CD4-positive, alpha-beta T cell treated with Interleukin-1 beta for 1 hour (primary cell): Measurements from ENCODE around the gene SCAMP4.
A peak's percentile ranks its signal among the peaks of the same experiment; 100 is the strongest.

Experiments used
- DNase-seq, 2 donors: peaks; one replicate each; pipeline ENCODE4 v3.0.0-alpha.2; 2020 to 2022

The SCAMP4 gene

DNA sequence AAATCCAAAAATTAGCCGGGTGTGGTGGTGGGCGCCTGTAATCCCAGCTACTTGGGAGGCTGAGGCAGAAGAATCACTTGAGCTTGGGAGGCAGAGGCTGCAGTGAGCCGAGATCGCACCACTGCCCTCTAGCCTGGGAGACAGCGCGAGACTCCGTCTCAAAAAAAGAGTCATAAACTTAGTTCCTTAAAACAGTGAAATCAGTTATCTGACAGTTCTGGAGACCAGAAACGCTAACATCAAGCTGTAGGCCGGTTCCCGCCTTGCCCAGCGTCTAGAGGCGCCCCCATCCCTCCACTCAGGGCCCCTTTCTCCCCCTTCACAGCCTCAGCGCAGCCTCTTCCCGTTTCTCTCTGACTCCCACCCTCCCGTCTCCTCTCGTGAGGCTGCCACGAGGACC is 11.9 kb downstream of the SCAMP4 start:
- no peak for DNase-seq

DNA sequence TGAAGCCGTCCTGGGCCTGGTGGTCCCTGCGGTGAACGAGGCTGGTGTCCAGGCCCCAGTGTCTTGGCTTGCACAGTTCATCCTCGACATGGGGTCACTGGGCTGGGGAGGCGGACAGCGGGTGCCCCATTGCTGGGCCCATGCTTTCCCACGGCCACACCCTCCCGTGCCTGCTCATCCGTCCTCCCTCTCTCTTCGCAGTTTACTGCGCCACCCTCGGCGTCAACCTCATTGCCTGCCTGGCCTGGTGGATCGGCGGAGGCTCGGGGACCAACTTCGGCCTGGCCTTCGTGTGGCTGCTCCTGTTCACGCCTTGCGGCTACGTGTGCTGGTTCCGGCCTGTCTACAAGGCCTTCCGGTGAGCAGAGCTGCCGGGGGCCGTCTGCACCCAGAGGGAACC is 12.7 kb downstream of the SCAMP4 start:
- no peak for DNase-seq

DNA sequence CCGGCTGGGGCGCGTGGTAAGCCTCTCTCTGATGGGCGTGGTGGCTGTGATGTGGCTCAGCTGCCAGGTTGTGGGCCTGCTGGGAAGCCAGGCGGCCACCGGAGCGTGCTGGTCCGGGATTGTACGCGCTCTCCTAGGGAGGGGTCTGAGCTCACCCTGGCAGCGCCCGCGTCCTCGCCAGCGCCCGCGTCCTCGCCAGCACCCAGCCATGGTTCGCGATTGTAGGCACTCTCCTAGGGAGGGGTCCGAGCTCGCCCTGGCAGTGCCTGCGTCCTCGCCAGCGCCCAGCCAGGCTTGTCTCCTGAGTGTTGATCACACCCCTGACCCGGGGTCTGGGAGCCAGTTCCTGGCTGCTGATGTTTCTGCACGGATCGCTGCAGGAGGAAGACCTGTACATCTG is 13.8 kb downstream of the SCAMP4 start:
- DNase-seq = no peak

DNA sequence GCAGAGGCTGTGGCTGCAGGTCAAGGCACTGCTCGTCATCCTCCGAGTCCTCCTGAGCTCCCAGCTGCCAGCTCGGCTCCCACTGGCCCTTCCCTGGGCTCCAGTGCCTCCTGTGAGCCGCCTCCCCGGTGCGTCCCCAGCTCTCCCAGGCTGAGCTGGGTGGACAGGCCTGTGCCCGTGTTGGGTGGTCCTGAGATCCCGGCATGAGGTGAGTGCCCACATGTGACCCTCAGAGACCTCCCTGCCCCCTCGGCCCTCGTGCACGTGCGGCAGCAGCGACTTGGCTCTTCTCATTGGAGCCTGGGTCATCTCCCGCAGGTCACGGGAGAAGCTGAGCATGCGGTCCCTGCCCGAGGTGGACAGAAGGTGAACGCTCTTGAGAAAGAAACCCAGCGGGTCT is 15.4 kb downstream of the SCAMP4 start:
- DNase-seq = no peak

DNA sequence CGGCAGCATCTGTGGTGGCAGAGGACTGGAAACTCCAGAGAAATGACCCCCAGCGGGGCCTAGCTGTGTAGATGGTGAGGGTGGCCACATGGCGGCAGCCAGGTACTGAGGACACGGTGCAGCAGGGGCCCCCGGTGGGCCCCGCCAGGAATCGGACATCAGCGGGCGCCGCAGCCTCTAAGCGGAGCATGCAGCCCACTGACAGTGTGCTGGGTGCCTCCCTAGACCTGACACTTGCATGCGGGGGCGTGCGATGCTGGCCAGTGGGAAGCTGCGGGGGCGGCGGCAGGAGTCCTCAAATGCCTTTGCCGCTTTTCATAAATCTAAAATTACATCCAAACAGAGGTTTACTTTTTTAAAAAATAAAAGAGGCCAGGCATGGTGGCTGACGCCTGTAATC is 16.1 kb downstream of the SCAMP4 start:
- DNase-seq = no peak

DNA sequence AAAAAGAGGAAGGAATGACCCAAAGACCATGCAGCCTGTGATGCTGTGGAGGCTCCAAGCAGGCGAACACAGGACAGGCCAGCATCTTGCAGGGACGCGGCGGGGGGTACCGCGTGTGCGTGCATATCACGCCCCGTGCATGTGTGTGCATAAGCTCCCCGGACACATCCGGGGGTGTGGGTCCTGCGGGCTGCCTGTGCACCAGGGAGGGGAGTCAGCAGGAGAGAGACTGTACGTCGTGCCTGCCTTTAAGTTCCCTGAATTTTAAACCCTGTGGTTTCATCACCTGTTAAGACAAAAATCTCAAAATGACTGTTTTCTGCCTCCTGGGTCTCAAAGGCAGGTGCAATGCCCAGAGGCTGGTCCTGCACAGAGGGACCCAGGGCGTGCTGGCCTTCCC is 16.6 kb downstream of the SCAMP4 start:
- no peak for DNase-seq

DNA sequence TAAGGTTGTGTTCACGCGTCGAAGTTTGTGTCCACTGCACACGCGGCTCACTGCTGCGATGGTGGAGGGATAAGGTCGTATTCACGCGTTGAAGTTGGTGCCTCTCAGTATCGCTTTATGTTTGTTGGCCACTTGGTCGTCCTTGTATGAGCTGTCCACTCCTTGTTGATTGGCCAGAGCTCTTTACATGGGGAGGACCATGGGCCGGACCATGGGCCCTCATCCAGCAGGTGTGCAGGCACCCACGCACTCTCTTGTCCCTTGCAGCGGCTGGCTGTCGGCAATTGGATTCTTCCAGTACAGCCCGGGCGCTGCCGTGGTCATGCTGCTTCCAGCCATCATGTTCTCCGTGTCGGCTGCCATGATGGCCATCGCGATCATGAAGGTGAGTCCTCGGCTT is 17.6 kb downstream of the SCAMP4 start:
- DNase-seq = no peak

DNA sequence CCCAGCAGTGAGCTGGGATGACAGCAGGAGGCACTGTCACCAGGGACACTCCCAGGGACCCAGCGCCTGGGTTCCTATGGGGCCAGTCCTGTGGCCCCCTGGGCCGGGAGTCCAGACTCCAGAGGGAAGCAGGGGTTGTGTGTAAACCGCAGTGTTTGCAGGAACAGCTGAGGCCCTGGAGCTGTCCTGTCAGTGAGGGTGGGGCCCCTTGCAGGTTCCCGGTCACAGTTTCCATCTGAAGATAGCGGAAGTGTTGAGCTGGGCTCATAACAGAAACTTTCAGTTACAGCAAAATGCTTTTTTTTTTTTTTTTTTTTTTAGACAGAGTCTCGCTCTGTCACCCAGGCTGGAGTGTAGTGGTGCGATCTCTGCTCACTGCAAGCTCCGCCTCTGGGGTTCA is 18.1 kb downstream of the SCAMP4 start:
- DNase-seq = peak; percentile 45 to 56

DNA sequence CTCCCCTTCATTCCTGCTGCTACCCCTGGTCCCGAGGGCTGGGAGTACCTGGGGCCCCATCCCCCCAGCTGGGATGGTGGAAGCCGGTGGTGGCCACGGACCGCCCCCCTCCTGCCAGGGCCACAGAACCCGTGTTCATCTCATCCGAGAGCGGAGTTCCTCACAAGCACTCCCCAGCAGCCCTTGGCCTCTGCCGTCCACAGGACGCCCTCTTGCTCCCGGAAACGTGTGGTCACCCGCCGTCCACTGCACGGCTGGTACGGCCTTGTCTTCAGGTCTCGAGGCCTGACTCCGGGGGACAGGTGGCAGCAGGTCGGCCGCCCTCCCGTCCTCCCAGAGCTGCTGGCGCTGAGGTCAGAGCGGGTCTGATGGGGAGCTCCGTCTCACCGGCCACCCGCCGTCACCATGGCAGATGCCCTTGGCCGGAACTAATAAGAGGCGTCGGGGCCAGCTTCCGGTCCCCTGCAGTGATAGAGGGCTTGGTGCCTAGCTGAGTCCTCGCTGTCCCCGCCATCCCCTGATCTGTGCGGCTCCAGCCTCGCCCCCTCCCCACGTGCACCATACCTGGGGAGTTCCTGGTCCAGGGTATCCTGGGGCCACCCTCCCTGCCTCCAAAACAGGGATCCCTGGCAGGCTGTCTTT is 19.2 kb downstream of the SCAMP4 start:
- DNase-seq = no peak

DNA sequence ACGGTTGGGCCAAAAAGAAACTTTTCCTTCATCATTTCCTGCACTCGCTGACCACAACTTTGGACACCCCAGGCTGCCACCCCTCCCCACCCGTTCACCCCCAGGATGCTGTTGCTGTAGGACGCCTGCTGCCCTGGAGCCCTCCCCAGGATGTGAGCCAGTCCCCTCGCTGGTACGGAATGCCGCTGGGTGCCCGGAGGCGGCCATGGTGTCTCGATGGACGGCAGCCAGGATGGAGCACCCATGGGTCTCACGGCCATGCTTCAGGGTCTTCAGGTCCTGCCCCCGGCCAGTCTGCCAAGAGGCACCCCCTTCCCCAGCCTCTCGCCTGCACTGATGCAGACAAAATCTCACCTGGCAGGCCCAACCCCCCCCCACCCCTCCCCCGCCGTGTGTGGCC is 20.3 kb downstream of the SCAMP4 start:
- DNase-seq = no peak

DNA sequence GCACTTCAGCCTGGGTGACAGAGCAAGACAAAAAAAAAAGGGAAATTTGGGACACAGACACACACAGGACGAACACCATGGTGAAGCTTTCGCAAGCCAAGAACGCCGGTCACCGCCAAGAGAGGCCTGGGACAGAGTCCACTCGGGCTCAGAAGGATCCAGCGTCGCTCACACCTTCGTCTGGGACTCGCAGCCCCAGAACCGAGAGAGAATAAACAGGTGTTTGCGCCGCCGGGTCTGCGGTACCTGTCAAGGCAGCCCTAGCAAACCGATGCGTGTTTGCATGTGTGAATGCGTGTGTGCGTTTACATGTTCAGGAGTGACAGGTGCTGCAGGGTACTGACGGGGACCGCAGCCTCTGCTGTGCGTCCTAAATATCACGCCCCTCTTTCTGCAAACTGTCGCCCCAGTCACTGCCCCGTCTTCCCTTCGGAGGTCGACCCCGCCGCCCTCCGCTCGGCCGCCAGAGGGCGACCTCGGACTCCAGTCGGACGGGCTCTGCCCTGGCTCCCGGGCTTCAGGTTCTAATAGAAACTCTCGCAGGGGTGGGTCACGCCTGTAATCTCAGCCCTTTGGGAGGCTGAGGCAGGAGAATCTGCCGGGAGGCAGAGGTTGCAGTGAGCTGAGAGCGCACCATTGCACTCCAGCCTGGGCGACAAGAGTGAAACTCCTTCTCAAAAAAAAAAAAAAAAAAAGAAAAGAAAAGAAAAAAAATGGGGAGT is 24.0 kb downstream of the SCAMP4 start:
- DNase-seq = peak; percentile 84 to 86

DNA sequence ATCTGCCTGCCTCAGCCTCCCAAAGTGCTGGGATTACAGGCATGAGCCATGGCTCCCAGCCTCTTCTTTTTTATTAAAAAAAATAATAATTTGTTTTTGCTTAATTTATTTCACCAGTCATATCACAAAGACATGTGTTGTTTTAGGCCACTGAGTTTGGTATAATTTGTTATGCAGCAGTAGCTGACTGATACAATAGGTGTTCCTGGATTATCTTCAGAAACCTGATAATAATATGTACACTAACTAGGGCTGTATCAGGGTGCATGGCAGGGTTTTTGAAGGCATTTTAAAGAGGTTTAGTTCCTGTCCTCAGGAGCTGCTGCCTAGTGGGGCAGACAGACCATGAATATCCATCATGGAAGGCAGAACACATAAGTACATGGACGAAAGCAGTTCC is 26.2 kb downstream of the SCAMP4 start:
- no peak for DNase-seq

DNA sequence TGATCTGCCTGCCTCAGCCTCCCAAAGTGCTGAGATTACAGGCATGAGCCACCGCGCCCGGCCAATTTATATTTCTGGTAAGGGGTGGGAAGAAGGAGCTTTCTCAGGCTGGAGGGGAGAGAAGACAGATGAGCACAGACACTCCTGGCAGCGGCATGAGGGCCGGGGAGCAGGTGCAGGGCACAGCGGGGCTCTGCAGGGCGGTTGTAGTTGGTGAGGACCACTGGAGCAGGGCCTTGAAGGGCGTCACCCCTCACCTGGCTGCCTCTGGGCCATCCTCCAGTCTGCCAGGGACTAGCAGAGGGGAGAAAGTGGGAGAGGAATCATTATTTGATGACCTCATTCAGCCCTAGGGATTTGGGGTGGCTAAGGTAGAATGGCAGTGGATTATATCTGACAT is 27.2 kb downstream of the SCAMP4 start:
- DNase-seq = no peak

DNA sequence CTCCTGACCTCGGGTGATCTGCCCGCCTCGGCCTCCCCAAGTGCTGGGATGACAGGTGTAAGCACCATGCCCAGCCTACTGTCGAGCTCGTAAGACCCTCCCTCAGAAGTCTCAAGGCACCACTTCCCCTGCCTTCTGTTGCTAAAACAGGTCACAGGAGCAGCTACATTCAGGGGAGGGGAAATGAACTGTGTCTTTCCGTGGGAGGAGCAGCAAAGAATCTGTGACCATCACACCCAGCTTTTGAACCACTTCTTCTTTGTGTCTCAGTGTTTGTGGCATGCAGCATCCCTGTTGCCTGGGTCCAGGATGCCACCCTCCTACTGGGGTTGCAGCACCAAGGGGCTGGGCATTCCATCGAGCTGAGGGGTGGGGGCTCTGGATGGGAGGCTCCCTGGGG is 28.0 kb downstream of the SCAMP4 start:
- DNase-seq = peak in 1 of 2 donors; percentile 45

DNA sequence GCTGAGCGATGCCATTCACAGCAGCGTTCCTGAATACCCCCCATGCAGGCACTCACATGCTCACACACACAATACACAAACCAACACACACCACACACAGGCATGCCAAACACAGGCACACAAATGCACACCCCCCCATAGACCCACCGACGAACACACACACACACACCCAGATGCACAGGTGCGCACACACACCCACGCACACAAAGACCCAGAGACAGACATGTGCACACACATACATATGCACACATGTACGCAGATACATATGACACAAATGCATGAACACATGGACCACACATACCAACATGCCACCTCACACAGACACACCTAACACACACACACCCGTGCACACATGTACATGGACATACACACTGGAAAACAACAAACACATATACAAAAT is 28.7 kb downstream of the SCAMP4 start:
- no peak for DNase-seq

DNA sequence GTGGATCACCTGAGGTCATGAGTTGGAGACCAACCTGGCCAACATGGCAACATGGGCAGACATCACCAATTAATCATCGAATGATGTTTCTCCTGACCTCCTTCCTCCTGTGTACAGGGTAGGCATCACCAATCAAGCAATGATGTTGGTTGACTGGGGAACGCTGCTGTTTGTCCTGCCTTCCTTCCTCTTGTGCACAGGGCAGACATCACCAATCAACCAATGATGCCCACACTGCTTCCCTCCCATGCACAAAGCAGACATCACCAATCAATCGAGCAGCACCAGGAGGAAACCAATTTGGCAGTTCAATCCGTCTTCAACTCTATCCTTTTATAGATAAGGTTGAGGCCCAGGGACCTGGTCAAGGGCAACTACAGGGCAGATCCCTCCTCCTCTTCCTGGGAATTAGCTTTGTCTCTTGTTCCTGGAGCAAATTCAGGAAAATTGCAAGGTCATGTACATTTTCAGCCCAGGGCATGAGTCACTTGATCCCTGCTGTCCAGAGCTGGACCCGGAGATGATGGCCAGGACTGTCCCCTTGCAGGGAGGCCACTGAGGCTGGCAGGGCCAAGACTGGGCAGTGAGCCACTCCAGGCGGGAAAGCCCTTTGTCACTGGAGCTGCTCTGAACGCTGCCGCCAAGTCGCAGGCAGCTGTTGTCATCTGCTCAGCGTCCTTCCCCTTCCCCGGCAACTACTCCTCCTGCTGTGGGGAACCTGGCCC is 30.4 kb downstream of the SCAMP4 start:
- DNase-seq = peak; percentile 34 to 52

DNA sequence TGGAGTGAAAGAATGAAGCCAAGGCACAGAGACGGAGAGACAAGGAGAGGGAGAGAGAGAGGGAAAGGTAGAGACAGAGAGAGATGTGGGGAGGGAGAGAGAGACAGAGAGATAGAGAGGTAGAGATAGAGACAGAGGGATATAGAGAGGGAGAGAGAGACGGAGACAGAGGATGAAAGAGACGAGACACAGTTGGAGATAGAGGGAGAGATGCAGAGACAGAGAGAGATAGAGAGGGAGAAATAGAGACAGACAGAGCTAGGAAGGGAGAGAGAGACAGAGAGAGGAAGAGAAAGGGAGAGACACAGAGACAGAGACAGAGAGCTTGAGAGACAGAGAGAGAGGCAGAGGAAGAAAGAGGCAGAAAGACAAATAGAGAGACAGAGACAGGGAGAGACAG is 31.2 kb downstream of the SCAMP4 start:
- DNase-seq = no peak

DNA sequence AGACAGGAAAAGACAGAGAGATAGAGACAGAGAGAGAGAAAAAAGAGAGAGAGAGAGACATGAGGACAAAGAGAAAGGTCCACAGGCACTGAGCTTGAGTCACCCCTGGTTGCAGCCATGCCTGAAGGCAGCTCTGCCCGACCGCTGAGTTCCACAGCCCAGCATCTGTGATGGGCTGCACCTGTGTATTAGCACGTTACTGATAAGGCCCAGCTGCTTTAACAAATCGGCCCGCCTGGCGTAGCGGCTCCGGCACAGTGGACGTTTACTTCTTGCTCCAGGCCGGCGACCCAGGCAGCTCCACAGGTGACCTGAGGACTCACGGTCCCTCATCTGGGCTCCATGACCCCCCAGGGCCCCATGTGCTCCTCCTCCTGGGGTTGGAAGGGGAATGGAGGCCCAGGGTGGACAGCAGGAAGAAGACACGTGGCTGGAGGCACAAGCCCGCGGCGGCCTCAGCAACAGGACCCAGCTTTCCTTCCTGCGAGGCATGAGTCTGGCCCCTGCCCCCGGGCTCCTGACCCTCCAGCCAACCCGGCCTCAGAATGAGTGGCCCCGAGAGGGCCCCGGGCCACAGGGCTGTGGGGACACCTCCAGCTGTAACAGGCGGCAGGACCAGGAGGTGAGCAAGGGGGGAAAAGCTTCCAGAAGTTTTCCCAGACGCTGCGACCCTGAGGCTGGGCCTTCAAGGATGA is 31.9 kb downstream of the SCAMP4 start:
- DNase-seq = no peak

DNA sequence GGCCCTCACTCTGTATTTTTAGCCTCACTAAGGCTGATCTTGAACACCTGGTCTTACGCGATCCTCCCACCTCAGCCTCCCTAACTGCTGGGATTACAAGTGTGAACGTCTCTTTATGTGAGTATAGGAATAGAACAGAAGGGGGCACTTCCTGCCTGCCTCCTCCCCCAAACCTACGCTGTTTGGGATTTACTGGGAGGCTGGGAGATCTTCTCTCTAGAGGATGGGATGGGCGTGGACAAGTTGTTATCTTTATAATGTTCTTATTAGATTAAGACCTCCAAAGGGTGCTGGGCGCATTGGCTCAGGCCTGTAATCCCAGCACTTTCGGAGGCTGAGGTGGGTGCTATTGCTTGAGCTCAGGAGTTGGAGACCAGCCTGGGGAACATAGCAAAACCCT is 32.9 kb downstream of the SCAMP4 start:
- DNase-seq = no peak

DNA sequence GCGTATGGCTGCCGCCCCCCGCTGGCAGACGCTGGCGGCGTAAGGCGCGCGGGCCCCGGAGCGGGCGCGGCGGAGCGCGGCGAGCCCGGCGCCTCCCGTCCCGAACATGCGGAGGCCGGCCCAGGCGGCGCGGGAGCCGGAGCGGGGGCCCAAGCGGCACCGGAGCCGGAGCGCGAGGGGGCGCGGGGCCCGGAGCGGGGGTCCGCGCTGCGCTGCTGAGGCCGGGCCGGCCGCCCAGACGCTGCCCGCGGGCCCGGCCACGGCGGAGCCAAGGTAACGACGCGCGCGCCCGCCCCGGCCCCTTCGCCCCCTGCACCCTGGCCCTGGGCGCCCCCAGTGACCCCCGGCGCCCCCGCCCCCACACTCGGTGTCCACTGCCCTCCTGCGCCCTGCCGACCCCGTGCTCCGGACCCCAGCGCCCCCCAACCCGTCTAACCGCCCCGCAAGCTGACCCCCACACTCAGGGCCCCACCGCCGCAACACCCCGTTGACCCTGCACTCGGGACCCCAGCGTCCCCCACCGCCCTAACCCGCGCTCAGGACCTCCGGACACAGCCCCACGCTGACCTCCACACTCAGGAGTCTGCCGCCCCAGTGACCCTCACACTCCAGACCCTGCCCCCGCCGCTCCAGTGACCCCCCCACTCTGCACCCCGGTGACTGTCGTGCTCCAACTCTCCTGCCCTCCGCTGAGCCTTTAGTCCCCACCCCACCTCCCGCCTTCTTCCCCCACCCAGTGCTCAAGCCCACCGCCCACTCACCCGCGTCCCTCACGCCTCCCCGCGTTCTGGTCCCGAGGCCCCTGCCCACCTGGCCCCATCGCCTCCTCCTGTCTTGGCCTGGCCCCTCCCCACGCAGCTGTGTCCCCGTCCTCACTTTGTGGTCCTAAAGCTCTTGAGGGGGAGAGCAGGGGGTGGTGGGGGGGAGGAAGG is 36.2 kb downstream of the SCAMP4 start, which contains the start of gene CSNK1G2:
CSNK1G2 (plus strand) TSS at position 27 of the 932 bp plus-strand sequence. CDS start 28,601 bp downstream, outside the sequence.
- DNase-seq = no peak

DNA sequence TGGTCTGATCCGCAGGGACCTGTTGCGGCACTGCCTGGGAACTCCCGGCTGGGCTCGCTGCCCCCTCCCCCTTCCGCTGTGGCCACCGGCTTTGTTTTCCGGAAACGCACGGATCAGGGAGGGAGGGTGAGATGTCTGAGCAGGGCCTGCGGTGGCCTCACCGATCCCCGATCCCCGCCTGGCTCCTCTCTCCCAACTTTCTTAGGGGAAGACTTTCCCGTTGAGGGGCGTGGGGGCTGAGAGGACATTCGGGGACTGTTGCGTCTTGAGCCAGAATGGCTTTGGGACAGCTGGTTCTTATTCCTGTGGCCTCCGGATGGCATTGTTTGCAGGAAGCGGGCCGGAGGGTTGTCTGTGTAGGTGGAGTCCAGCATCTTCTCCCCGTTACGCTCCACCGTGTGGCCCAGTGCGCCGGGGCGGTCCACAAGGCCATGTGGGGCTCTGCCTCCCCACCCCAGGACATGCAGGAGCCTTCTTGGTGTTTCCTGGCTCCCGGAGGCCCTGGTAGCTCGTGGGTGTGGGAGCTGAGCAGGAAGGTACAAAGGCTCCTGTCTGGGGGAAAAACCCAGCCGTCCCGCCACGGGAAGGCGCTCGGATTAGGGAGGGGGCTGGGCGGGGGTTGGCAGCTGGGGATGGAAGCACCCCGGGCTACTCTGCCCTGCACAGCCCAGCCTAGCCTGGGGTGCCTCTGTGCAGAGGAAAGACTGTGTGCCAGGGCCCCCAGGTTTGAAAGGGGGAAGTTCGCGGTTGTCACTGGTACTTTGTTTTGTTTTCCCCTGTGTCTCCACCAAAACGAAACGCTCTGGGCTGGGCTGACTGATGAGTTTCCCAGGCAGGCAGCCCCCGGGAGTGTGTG is 37.1 kb downstream of the SCAMP4 start:
- DNase-seq = peak; percentile 88
